Measurements from ENCODE around the gene METTL23.
"Not testable (repeated sequence)": the region's sequence is repeated elsewhere in the genome, so short reads cannot be mapped to it uniquely, and the experiment has no call there.

METTL23 gene

GRCh38 chr17:76742958-76743357, 16.3 kb downstream of the METTL23 start:
- no peak overlapping the region for H2AFZ ChIP-seq (ENCODE audit: low read length)
- no peaks in the 10 kb centered on the region for H3K27me3 ChIP-seq (replicated peaks; ENCODE audit: insufficient read depth, low read length)
- no peak for DNase-seq
- H3F3A ChIP-seq (ENCODE audit: insufficient read depth, low read length) = no peaks in the 10 kb centered on the region
- H3K4me3 ChIP-seq (ENCODE audit: low read length) = no peak overlapping the region
- peaks cover 11% of the 10 kb centered on the region for H3K4me1 ChIP-seq (ENCODE audit: low read length)
- H3K9me3 ChIP-seq (replicated peaks; ENCODE audit: insufficient read depth, low read length) = no peaks in the 10 kb centered on the region
- TF ChIP-seq EZH2 (optimal IDR thresholded peaks at IDR 0.05; ENCODE audit: low read depth, low read length) (no peak), EZH2phosphoT487 (IDR thresholded peaks at IDR 0.05; ENCODE audit: low read length) (no peak), CTCF (IDR thresholded peaks at IDR 0.05; ENCODE audit: low read length) (no peak)
- peaks cover 17% of the 10 kb centered on the region for H3K79me2 ChIP-seq (ENCODE audit: low read length)
- no peaks in the 10 kb centered on the region for H3K9me2 ChIP-seq (replicated peaks; ENCODE audit: insufficient read depth, low read length)
- H3K36me3 ChIP-seq (replicated peaks; ENCODE audit: insufficient read depth, low read length) = no peaks in the 10 kb centered on the region
- no peak overlapping the region for H3K9ac ChIP-seq (ENCODE audit: low read length)
- H4K20me1 ChIP-seq (ENCODE audit: insufficient read depth, low read length) = no peaks in the 10 kb centered on the region
- no peak overlapping the region for H3K27ac ChIP-seq (ENCODE audit: low read length)
- H3K4me2 ChIP-seq (ENCODE audit: low read depth, low read length) = no peak overlapping the region

- Histone ChIP-seq H3K36me3 (replicated peaks; ENCODE audit: insufficient read depth, low read length) (no peaks in the 10 kb centered on the region), H3K27me3 (replicated peaks; ENCODE audit: insufficient read depth, low read length) (no peaks in the 10 kb centered on the region)
Measured at GRCh38 chr17:76744747-76745146, 18.1 kb downstream of the METTL23 start.

GRCh38 chr17:76745785-76746184, 19.1 kb downstream of the METTL23 start:
- H3F3A ChIP-seq (ENCODE audit: insufficient read depth, low read length); H3K36me3 ChIP-seq (replicated peaks; ENCODE audit: insufficient read depth, low read length); H3K9me3 ChIP-seq (replicated peaks; ENCODE audit: insufficient read depth, low read length); H3K79me2 ChIP-seq (ENCODE audit: low read length); H3K9me2 ChIP-seq (replicated peaks; ENCODE audit: insufficient read depth, low read length); H3K27ac ChIP-seq (ENCODE audit: low read length); H2AFZ ChIP-seq (ENCODE audit: low read length); H3K4me3 ChIP-seq (ENCODE audit: low read length); H3K4me2 ChIP-seq (ENCODE audit: low read depth, low read length); H3K9ac ChIP-seq (ENCODE audit: low read length); H3K27me3 ChIP-seq (replicated peaks; ENCODE audit: insufficient read depth, low read length); H4K20me1 ChIP-seq (ENCODE audit: insufficient read depth, low read length); DNase-seq; H3K4me1 ChIP-seq (ENCODE audit: low read length): not testable (repeated sequence)

More at GRCh38 chr17:76744747-76745146, 18.1 kb downstream of the METTL23 start:
- TF ChIP-seq EZH2 (optimal IDR thresholded peaks at IDR 0.05; ENCODE audit: low read depth, low read length) (no peak), EZH2phosphoT487 (IDR thresholded peaks at IDR 0.05; ENCODE audit: low read length) (no peak), CTCF (IDR thresholded peaks at IDR 0.05; ENCODE audit: low read length) (no peak)
- Histone ChIP-seq H3K4me2 (ENCODE audit: low read depth, low read length) (no peak overlapping the region), H3K27ac (ENCODE audit: low read length) (no peak overlapping the region), H3K9ac (ENCODE audit: low read length) (no peak overlapping the region), H3K4me1 (ENCODE audit: low read length) (no peaks in the 10 kb centered on the region), H3K4me3 (ENCODE audit: low read length) (no peak overlapping the region), H2AFZ (ENCODE audit: low read length) (no peak overlapping the region), H3F3A (ENCODE audit: insufficient read depth, low read length) (no peaks in the 10 kb centered on the region), H3K9me2 (replicated peaks; ENCODE audit: insufficient read depth, low read length) (no peaks in the 10 kb centered on the region), H4K20me1 (ENCODE audit: insufficient read depth, low read length) (no peaks in the 10 kb centered on the region), H3K9me3 (replicated peaks; ENCODE audit: insufficient read depth, low read length) (no peaks in the 10 kb centered on the region), H3K79me2 (ENCODE audit: low read length) (no peaks in the 10 kb centered on the region; the same call in 1 of the 2 replicates)
- no peak for DNase-seq

GRCh38 chr17:76747716-76748363, 21.2 kb downstream of the METTL23 start:
- Histone ChIP-seq H3K9me2 (replicated peaks; ENCODE audit: insufficient read depth, low read length) (no peaks in the 10 kb centered on the region), H3K4me3 (ENCODE audit: low read length) (no peak overlapping the region), H3F3A (ENCODE audit: insufficient read depth, low read length) (no peaks in the 10 kb centered on the region), H3K27me3 (replicated peaks; ENCODE audit: insufficient read depth, low read length) (no peaks in the 10 kb centered on the region), H3K79me2 (ENCODE audit: low read length) (no peaks in the 10 kb centered on the region), H3K9me3 (replicated peaks; ENCODE audit: insufficient read depth, low read length) (no peaks in the 10 kb centered on the region), H3K27ac (ENCODE audit: low read length) (no peak overlapping the region), H3K9ac (ENCODE audit: low read length) (no peak overlapping the region), H3K4me1 (ENCODE audit: low read length) (no peaks in the 10 kb centered on the region), H2AFZ (ENCODE audit: low read length) (no peak overlapping the region), H3K36me3 (replicated peaks; ENCODE audit: insufficient read depth, low read length) (no peaks in the 10 kb centered on the region), H4K20me1 (ENCODE audit: insufficient read depth, low read length) (no peaks in the 10 kb centered on the region), H3K4me2 (ENCODE audit: low read depth, low read length) (no peak overlapping the region)
- TF ChIP-seq CTCF (IDR thresholded peaks at IDR 0.05; ENCODE audit: low read length) (no peak), EZH2 (optimal IDR thresholded peaks at IDR 0.05; ENCODE audit: low read depth, low read length) (no peak), EZH2phosphoT487 (IDR thresholded peaks at IDR 0.05; ENCODE audit: low read length) (no peak)
- DNase-seq = no peak

Measured in MM.1S (cell line).